AG20443 (cell line): ENCODE results near the gene PAPSS1.
"Not testable (repeated sequence)": the region's sequence is repeated elsewhere in the genome, so short reads cannot be mapped to it uniquely, and the experiment has no call there.

Experiments used
- DNase-seq: peaks from one replicate; pipeline ENCODE4 v3.0.0; 2012; ENCODE audit warnings: low spot score, mixed read lengths

PAPSS1 gene

GRCh38 chr4:107719922-107720722, at the start of gene PAPSS1:
PAPSS1 (minus strand) TSS chr4:107720234; CDS start chr4:107720179, 55 bp downstream.
- peak; percentile 99 for DNase-seq

GRCh38 chr4:107760281-107760947, 40.4 kb upstream of the PAPSS1 start:
- peak; percentile 17 for DNase-seq

- peak; percentile 45 for DNase-seq
Measured at GRCh38 chr4:107757864-107758476, 37.9 kb upstream of the PAPSS1 start.

GRCh38 chr4:107757283-107757682, 37.2 kb upstream of the PAPSS1 start:
- no peak for DNase-seq

- no peak for DNase-seq
Measured at GRCh38 chr4:107755841-107756356, 35.9 kb upstream of the PAPSS1 start.

GRCh38 chr4:107751670-107752069, 31.6 kb upstream of the PAPSS1 start:
- DNase-seq: no peak

- no peak for DNase-seq
Measured at GRCh38 chr4:107747748-107748486, 27.9 kb upstream of the PAPSS1 start.

GRCh38 chr4:107746161-107746560, 26.1 kb upstream of the PAPSS1 start:
- DNase-seq: no peak

GRCh38 chr4:107744532-107744931, 24.5 kb upstream of the PAPSS1 start:
- no peak for DNase-seq

- DNase-seq: no peak
Measured at GRCh38 chr4:107743532-107743931, 23.5 kb upstream of the PAPSS1 start.

GRCh38 chr4:107742791-107743190, 22.8 kb upstream of the PAPSS1 start:
- no peak for DNase-seq

GRCh38 chr4:107742196-107742595, 22.2 kb upstream of the PAPSS1 start:
- DNase-seq: no peak

GRCh38 chr4:107740950-107741701, 21.1 kb upstream of the PAPSS1 start:
- peak; percentile 41 for DNase-seq

GRCh38 chr4:107740381-107740780, 20.3 kb upstream of the PAPSS1 start:
- DNase-seq: no peak

- DNase-seq: no peak
Measured at GRCh38 chr4:107737450-107737849, 17.4 kb upstream of the PAPSS1 start.

GRCh38 chr4:107736924-107737448, 17.0 kb upstream of the PAPSS1 start:
- DNase-seq: peak; percentile 72

GRCh38 chr4:107736037-107736436, 16.0 kb upstream of the PAPSS1 start:
- DNase-seq: no peak

- peak; percentile 29 for DNase-seq
Measured at GRCh38 chr4:107734120-107734519, 14.1 kb upstream of the PAPSS1 start.

GRCh38 chr4:107733431-107733925, 13.4 kb upstream of the PAPSS1 start:
- DNase-seq: no peak

GRCh38 chr4:107729050-107729449, 9.0 kb upstream of the PAPSS1 start:
- DNase-seq: not testable (repeated sequence)
